Medulla oblongata (tissue), 1 donor: ENCODE results near the gene TSBP1.
"Not testable (repeated sequence)": the region's sequence is repeated elsewhere in the genome, so short reads cannot be mapped to it uniquely, and the experiment has no call there.

ENCODE experiments used
- DNase-seq: peaks from one replicate; pipeline ENCODE4 v3.0.0-alpha.2; 2015; ENCODE audit errors: extremely low spot score

Gene TSBP1

DNA sequence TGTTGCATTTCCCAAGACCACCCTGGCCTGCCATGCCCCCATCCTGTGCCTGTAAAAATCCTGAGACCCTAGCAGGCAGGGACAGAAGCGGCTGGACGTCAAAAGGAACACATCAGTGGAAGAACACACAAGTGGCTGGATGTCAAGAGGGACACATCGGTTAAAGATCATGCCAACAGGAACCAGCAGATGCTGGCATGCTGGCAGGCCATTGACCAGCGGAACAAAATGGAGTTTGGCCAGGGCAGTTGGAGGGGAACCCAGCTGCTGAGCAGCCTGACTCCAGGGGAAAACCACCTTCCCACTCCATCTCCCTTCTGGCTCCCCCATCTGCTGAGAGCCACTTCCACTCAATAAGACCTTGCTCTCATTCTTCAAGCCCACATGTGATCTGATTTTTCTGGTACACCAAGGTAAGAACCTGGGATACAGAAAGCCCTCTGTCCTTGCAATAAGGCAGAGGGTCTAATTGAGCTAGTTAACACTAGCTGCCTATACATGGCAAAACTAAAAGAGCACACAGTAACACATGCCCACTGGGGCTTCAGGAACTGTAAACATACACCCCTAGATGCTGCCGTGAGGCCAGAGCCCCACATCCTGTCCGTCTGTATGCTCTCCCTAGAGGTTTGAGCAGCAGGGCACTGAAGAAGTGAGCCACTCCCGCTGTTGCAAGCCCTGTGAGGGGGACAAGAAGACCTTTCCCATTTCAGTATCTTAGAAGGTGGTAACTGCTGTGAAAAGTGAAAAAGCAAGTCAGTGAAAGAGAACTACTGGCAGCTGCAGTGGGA, 4.2 kb upstream of the TSBP1 start:
- DNase-seq = no peak

DNA sequence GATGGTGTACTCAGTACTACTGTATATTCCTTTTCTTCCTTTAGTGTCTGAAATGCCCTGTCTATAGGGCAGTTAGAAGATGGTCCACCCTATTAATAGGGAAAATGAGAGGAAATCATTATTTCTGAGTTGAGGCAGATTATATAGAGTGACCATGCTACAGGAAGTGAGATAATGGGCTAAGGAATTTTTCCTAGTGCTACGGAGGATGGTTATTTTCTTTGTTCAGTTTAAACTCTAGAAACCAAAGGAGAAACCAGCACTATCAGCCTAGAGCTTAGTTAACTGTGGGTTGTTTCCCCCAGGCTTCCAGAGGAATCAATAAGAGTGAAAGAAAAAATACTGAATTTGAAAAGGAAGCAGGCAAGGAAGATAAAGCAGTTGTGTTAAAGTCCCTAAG, 474 bp downstream of the TSBP1 start:
- no peak for DNase-seq

DNA sequence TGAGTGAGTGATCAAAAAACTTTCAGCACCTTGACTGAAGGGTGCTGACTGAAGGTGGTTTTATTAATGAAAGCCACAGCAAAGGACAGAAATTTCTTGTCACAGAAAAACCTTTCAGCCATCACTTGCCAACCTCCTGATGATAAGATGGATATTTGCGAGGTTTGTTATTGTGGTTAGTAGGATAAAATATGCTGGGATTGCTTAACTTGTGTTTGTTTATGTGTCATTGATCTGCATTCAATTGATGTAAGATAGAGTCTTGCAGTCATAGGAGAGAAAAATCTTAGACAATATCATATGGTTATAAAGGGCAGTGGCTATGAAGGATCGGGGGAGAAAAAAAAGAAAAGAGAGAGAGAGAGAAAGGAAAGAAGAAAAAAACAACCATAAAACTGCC, 1.2 kb downstream of the TSBP1 start:
- no peak for DNase-seq

DNA sequence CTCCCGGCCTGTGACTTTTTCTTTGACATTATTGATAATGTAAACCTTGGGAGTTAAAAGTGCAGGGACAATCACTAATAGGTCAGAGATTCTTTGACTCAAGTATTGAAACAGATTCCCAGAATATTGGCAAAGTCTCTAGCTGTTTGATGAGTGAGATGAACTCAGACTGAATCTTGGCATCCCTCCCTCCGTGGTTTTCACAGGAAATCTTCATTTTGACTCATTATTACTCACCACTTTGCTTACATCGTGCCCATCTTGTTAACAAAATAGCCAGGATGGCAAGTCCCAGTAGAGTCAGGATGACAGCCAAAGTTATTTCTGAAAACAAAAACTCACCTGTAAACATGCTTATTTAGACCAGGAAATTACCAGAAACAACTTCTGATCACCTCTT, 2.0 kb downstream of the TSBP1 start:
- DNase-seq = no peak

DNA sequence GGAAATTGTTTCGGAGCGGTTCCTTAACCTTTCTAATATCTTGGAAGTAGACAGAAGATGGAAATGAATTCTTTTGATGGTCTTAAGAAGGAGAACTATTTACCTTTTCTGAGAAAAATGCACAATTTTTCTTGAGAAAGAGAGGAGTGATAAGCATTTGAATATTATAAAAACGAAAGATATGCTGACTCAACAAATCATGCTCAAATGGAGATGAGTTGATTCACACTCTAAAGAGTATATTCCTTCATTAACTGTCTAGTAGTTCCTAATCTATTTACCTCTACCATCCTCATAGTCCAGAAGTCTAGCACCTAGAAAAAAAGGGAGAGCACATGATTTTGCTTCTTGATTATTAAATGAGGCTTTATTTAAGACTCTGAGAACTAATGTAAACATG, 4.1 kb downstream of the TSBP1 start:
- no peak for DNase-seq

DNA sequence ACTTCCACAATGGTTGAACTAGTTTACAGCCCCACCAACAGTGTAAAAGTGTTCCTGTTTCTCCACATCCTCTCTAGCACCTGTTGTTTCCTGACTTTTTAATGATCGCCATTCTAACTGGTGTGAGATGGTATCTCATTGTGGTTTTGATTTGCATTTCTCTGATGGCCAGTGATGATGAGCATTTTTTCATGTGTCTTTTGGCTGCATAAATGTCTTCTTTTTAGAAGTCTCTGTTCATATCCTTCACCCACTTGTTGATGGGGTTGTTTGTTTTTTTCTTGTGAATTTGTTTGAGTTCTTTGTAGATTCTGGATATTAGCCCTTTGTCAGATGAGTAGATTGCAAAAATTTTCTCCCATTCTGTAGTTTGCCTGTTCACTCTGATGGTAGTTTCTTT, 12.5 kb downstream of the TSBP1 start:
- not testable (repeated sequence) for DNase-seq

DNA sequence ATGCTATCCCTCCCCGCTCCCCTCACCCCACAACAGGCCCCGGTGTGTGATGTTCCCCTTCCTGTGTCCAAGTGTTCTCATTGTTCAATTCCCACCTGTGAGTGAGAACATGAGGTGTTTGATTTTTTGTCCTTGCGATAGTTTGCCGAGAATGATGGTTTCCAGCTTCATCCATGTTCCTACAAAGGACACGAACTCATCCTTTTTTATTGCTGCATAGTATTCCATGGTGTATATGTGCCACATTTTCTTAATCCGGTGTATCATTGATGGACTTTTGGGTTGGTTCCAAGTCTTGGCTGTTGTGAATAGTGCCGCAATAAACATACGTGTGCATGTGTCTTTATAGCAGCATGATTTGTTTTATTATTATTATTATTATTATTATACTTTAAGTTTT, 13.2 kb downstream of the TSBP1 start:
- not testable (repeated sequence) for DNase-seq

DNA sequence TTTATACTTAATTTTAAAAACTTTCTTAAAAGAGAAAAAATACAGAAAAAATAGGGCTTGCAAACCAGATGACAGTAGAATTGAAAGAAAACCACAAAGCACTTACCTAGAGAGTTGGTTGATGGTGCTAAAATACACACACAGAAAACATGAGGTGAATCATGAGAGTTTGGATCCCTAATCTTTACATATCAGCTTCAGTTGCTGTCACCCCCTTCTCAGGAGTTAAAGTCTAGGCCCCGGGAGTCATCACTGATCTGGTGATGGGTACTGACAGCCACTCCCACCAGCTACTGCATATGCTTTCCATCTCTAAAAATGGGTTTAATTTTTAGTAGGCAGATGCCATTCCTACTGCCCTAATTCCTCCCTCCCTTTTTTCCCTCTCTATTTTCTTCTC, 16.7 kb downstream of the TSBP1 start:
- no peak for DNase-seq

DNA sequence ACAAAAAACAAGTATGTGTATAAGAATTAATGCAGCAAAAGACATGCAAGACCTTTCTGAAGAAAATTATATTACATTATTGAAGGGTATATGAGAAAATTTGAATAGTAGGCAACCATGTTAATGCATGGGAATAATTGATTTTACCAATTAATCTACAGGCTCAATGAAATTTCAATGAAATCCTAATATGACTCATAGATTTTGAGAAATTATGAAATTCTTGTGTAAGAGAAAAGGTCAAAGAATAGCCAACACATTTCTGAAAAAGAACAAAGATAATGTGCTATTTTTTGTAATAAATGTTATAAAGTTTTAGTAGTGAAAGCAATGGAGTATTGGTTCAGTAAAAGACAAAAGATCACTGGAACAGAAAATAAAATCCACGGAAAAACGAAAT, 18.4 kb downstream of the TSBP1 start:
- DNase-seq = no peak

DNA sequence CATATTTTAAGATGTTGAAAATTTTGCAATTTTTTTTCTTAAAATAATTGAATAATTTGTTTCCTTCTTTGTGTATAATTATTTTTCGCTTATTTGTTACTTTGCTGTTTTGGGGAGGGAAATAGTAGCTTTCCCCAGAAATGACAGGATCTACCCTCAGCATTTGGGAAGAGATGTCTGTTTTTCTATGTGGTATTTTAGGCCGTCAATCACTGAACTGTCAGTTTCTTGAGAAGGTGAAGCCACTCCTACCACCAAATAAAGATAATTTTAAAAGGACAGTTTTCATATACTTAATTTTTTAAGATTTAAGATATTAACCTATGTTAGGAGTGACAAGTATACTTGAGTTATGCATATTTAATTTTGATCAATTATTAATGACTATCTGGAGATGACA, 31.5 kb downstream of the TSBP1 start:
- no peak for DNase-seq

DNA sequence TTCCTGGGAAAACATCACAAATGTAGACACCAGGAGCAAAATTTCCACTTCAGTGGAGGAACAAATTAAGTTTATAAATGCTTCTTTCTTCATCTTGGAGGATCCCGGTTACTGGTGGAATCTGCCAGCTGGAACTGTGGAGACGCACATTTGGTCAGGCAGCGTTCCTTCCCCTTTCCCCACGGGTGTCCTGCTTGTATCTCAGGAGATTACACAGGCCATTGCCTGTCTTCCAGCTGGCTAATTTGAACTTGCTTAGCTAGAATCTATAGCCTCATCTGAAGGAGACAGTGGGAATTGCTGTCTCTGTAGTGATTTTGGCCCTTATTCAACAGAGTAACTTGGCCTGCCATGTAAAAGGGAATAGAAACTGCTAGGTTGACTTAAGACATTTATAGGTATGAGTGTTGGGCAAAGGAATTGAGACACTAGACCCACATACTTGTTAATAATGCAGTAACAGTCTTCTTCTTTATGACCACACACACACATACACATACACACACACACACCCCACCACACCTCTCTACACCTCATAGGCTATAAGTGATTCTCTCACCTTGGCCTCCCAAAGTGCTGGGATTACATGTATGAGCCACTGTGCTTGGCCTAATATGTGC, 34.4 kb downstream of the TSBP1 start:
- peak; percentile 15 for DNase-seq

DNA sequence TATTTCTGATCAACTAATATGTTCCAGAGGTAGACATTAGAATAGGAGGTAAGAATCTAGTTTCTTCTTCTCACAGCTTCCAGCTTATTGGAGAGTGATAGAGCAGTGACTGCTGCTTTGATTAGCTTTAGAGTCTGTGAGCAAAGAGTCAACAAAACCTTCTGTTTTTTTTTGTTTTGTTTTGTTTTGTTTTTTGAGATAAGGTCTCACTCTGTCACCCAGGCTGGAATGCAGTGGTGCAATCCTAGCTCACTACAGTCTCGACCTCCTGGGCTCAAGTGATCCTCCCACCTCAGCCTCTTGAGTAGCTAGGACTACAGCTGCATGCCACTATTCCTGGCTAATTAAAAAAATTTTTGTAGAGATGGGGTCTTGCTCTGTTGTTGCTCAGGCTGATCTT, 39.3 kb downstream of the TSBP1 start:
- DNase-seq = no peak

DNA sequence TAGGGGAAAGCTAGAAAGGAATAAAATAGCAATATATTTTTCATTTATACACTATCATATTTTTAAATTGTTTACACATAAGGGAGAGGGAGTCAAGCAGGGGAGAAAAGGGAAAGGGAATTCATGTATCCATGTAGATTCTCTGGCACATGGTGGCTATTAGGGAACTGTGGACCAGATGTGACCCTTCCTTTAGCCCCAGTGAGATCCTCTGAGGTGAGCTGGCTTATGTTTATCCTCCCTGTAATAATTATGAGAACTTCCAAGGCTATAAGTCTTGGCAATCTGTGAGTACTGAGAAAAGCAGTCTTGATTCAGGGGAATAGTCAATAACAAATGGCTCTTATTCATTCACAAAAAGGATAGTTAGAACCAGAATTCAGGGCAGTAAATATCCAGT, 42.6 kb downstream of the TSBP1 start:
- no peak for DNase-seq

DNA sequence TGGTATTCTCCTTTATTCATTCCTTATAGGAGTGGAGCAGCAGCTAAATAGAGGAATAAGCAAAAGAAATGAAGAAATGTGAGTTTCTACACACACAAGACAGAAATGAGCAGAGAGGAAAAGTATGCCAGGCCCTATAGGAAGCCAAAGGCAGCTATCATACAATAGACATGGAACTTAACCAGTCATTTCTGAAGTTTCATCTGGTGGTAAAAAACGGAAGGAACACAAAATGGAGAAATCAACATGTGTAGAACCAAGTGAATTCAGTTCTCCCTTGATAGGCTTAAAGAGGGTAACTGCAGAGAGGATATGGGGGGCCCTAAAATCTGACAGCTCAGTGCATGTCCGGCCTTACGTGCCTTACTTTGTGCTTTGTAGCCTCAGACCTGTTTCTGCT, 44.6 kb downstream of the TSBP1 start:
- DNase-seq = peak; percentile 41

DNA sequence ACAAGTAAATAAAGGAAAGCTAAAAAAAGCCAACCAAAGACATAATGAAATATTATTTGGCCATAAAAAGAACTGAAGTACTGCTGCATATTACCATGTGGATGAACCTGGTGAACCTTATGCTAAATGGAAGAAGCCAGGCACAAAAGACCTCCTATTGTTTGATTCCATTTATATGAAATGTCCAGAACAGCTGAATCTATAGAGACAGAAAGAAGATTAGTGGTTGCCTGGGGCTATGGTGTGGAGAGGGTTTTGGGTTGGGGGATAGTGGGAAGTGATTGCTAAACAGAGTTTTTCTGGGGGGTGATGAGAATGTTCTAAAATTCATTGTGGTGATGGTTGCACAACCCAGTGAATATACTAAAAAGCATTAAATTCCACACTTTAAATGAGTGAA, 53.2 kb downstream of the TSBP1 start:
- no peak for DNase-seq

DNA sequence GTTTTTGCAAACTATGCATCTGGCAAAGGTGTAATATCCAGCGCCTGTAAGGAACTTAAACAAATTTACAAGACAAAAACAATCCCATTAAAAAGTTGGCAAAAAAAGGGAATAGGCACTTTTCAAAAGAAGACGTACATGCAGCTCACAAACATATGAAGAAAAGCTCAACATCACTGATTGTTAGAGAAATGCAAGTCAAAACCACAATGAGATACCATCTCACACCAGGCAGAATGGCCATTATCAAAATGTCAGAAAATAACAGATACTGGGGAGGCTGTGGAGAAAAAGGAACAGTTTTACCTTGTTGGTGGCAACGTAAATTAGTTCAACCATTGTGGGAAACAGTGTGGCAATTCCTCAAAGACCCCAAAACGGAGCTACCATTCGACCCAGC, 54.2 kb downstream of the TSBP1 start:
- no peak for DNase-seq

DNA sequence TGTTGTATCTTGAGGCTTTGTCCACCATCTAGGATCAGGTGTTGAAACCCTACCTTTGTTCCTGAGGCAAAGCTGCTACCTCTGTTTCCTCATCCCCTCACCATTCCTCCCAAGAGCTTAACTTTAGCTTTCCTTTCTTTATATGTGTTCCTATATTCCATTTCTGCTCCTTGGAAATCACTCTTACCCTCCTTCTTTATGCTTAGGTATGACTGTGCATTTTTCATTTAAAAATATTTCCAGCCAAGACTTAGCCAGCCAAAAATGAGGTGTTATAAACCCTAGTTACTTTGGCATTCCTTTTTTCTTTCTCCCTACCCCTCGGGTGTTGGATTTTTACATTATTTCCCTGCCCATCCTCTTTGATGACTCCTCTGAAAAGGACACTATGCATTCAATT, 57.7 kb downstream of the TSBP1 start:
- DNase-seq = no peak

DNA sequence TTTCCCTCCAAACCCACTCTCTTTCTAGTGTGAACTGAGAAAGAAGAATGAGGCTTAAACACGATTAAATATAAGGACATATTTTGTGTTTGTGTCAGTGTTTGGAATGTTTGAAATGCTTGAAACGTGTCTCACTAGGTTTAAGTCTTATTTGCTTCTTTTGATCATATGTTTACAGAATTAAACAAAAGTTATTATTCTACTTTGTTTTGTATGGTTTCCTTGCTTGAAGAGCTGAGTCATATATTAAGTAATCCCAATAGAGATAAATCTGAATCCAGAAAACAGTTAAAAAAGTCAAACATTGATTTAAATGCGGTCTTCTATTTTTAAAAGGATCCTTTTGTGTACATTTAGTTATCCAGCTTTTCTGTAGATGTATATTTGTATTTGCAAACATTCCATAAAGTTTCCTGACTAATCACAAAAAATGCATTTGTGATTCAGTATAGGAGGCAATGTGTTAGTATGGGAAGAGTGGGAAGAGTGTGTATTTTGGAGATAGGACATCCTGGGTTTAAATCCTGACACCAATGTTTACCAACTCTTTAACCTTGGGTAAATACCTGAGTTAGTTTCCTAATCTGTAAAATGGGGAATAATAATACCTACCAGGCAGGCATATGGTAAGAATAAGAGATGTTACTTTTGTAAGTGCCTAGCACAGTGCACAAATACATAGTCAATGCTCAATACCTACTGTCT, 72.9 kb downstream of the TSBP1 start:
- no peak for DNase-seq

DNA sequence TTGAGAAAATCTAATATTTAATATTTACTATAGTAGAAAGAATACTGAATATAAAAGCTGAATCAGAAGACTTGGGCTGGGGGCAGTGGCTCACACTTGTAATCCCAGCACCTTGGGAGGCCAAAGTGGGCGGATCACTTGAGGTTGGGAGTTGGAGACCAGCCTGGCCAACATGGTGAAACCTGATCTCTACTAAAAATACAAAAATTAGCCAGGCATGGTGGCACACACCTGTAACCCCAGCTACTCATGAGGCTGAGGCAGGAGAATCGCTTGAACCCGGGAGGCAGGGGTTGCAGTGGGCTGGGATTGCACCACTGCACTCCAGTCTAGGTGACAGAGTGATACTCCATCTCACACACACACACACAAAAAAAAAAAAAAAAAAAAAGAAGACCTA, 76.7 kb downstream of the TSBP1 start:
- DNase-seq = not testable (repeated sequence)

DNA sequence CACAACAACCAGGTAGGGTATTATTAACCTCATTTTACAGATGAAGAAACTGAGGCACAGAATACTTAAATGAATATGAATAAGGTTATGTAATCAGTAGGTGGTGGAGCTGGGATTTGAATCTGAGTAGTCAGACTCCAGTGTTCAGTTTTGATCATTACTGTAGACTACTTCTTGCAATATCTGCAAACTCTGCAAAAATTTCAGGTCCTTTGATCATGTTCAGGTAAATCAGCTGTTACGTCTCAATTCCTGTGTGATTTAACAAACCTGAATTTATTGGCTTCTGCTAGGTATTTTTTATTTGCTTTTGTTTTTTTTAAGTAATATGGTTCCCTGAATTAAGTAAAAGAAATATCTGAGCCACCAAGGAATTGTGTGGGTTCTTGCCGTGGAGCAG, 77.1 kb downstream of the TSBP1 start:
- DNase-seq = no peak

DNA sequence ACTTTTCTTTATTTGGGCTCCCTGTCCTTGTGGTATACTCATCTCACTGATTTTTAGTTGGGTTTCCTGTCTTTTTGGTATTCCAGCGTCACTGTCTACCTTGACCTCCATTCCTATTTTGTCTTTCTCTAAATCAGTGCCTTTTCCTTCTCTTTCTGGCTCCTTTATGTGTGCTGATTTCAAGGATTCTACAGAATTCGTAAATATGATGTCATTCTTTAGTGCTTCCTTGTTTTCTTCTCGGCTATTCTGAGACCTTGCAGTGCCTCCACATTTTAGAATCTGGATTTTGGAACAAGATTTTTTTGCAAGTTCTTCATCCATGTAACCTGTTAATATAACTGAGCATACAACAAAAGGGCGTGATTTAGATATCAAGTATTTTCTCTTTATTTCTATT, 78.0 kb downstream of the TSBP1 start:
- no peak for DNase-seq

DNA sequence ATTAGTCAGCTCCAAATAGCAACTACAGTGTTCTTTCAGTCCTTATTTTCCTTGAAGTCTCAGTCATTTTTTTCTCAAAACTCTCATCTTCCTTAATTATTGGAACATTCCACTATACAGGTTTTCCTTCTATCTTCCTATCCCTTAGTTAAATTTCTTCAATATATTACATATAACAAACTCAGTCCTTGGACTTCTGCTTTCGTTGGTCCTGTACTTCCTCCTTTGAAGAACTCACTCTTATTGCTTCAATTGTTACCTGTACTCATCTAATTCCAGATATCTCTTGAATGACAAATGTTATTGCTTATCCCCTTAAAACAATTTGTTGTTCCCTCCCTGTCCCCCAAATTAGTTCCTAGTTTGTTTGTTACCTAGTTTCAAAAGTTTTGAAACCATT, 80.2 kb downstream of the TSBP1 start:
- no peak for DNase-seq

DNA sequence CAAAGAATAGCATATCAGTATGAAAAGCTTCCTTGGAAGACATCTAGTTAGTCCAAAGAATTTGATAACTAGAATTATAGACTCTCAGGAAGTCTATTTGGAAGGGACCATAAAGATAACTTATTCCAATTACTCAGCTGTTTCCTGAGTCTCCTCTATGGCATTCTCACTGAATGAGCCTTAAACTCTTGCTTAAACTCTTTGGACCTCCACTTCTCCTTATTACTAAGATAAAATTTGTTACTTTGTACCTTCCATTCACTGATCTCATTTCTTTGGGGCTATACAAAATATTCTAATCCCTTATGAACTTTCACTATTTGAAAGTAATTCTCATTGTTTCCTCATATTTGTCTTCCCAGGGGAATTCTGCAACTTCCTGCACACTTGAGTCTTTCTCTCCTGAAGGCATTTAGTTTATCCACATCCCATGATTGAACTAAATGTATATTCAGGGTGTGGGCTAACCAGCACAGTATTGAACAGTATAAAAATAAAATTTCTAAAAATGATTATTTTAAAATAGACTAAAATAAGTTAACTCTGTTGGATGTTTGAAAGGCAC, 80.7 kb downstream of the TSBP1 start:
- no peak for DNase-seq
